Measurements from ENCODE around the gene XDH.

The XDH gene

GRCh38 chr2:31329081-31329625 lies 85.4 kb downstream of the XDH start:
- DNase-seq (ENCODE audit: low read depth), result no peak

- DNase-seq (ENCODE audit: low read depth), result no peak
These were observed 86.5 kb downstream of the XDH start for GRCh38 chr2:31328026-31328425.

GRCh38 chr2:31327505-31327904 lies 87.0 kb downstream of the XDH start:
- DNase-seq (ENCODE audit: low read depth), result no peak

- no peak for DNase-seq (ENCODE audit: low read depth)
These were observed 90.4 kb downstream of the XDH start for GRCh38 chr2:31324016-31324633.

- DNase-seq (ENCODE audit: low read depth), result no peak
These were observed 92.2 kb downstream of the XDH start for GRCh38 chr2:31322371-31322770.

GRCh38 chr2:31319406-31320175 lies 95.0 kb downstream of the XDH start:
- DNase-seq (ENCODE audit: low read depth), result no peak

GRCh38 chr2:31318361-31319336 lies 95.9 kb downstream of the XDH start:
- DNase-seq (ENCODE audit: low read depth), result no peak

GRCh38 chr2:31317396-31317795 lies 97.1 kb downstream of the XDH start:
- no peak for DNase-seq (ENCODE audit: low read depth)

- no peak for DNase-seq (ENCODE audit: low read depth)
These were observed 99.8 kb downstream of the XDH start for GRCh38 chr2:31314761-31315160.

- no peak for DNase-seq (ENCODE audit: low read depth)
These were observed 101.6 kb downstream of the XDH start for GRCh38 chr2:31312898-31313297.

- DNase-seq (ENCODE audit: low read depth), result no peak
These were observed 109.7 kb downstream of the XDH start for GRCh38 chr2:31304816-31305215.

- no peak for DNase-seq (ENCODE audit: low read depth)
These were observed 111.5 kb downstream of the XDH start for GRCh38 chr2:31302940-31303563.

- no peak for DNase-seq (ENCODE audit: low read depth)
These were observed 114.2 kb downstream of the XDH start for GRCh38 chr2:31300309-31300708.

- DNase-seq (ENCODE audit: low read depth), result no peak
These were observed 115.0 kb downstream of the XDH start for GRCh38 chr2:31299547-31299946.

- no peak for DNase-seq (ENCODE audit: low read depth)
These were observed 116.8 kb downstream of the XDH start for GRCh38 chr2:31297751-31298150.

- no peak for DNase-seq (ENCODE audit: low read depth)
These were observed 117.8 kb downstream of the XDH start for GRCh38 chr2:31296641-31297287.

GRCh38 chr2:31294196-31294595 lies 120.3 kb downstream of the XDH start:
- DNase-seq (ENCODE audit: low read depth), result no peak

GRCh38 chr2:31287654-31288053 lies 126.9 kb downstream of the XDH start:
- DNase-seq (ENCODE audit: low read depth), result no peak

- no peak for DNase-seq (ENCODE audit: low read depth)
These were observed 127.5 kb downstream of the XDH start for GRCh38 chr2:31286961-31287550.

GRCh38 chr2:31286230-31286629 lies 128.3 kb downstream of the XDH start:
- no peak for DNase-seq (ENCODE audit: low read depth)
